ENCODE results near the gene OLFML2A. TPM values are rescaled to one million over a fixed set of nuclear protein-coding genes. Genes with fewer than 3 reads are reported as not detected.
"Not testable (repeated sequence)": the region's sequence is repeated elsewhere in the genome, so short reads cannot be mapped to it uniquely, and the experiment has no call there.

The OLFML2A gene
- total RNA-seq (2.6 and 3.4 TPM in 2 replicates), polyA plus RNA-seq (1.2 and 2.2 TPM in 2 replicates)

- no peaks in the 10 kb centered on the region for H3K9me2 ChIP-seq (replicated peaks; ENCODE audit: insufficient read depth)
- H3K27me3 ChIP-seq, result peaks cover 8% of the 10 kb centered on the region
- peak within 1 kb of the TSS; percentile 87 for H3K4me2 ChIP-seq
- peak; percentile 43 for TF ChIP-seq CTCF (IDR thresholded peaks at IDR 0.05; ENCODE audit: poor library complexity)
- TF ChIP-seq EZH2 (IDR thresholded peaks at IDR 0.05; ENCODE audit: borderline replicate concordance), result no peak
- H4K20me1 ChIP-seq (ENCODE audit: insufficient read depth, poor library complexity, severe bottlenecking), result no peaks in the 10 kb centered on the region
- H3K27ac ChIP-seq, result no peak within 1 kb of the TSS
- peaks cover 15% of the 10 kb centered on the region for H3K4me1 ChIP-seq (ENCODE audit: insufficient read depth)
- H3K36me3 ChIP-seq (replicated peaks; ENCODE audit: insufficient read depth, low read depth), result no peaks in the 10 kb centered on the region
- H2AFZ ChIP-seq, result peak within 1 kb of the TSS; percentile 52
- peak; percentile 63 for DNase-seq (ENCODE audit: low spot score)
- H3K4me3 ChIP-seq, result peak within 1 kb of the TSS; percentile 79
- WGBS (ENCODE audit: low lambda C conversion rate, missing lambda C conversion rate), result 4% methylated on average over 26 of the region's 87 CpGs
- H3K9me3 ChIP-seq (ENCODE audit: low read depth), result no peaks in the 10 kb centered on the region
- no peaks in the 10 kb centered on the region for H3K79me2 ChIP-seq
These were observed at the start of gene OLFML2A for GRCh38 chr9:124776954-124777648. TSS of gene OLFML2A (plus strand) at chr9:124777133. CDS start at chr9:124777271, 138 bp downstream.

GRCh38 chr9:124730772-124731171 is 46.2 kb upstream of the OLFML2A start:
- Histone ChIP-seq H3K4me1 (ENCODE audit: insufficient read depth) (peaks cover 8% of the 10 kb centered on the region), H4K20me1 (ENCODE audit: insufficient read depth, poor library complexity, severe bottlenecking) (no peaks in the 10 kb centered on the region), H3K27ac (no peak overlapping the region), H3K9me3 (ENCODE audit: low read depth) (no peaks in the 10 kb centered on the region), H2AFZ (no peak overlapping the region), H3K79me2 (peaks cover 3% of the 10 kb centered on the region), H3K27me3 (no peaks in the 10 kb centered on the region), H3K4me3 (no peak overlapping the region), H3K36me3 (replicated peaks; ENCODE audit: insufficient read depth, low read depth) (no peaks in the 10 kb centered on the region), H3K9me2 (replicated peaks; ENCODE audit: insufficient read depth) (no peaks in the 10 kb centered on the region), H3K4me2 (no peak overlapping the region)
- WGBS (ENCODE audit: low lambda C conversion rate, missing lambda C conversion rate), result 94% methylated on average over 2 of the region's 2 CpGs
- DNase-seq (ENCODE audit: low spot score), result no peak
- TF ChIP-seq EZH2 (IDR thresholded peaks at IDR 0.05; ENCODE audit: borderline replicate concordance) (no peak), CTCF (IDR thresholded peaks at IDR 0.05; ENCODE audit: poor library complexity) (no peak), EZH2phosphoT487 (IDR thresholded peaks at IDR 0.05; ENCODE audit: low read depth, severe bottlenecking, unreplicated experiment) (no peak)

GRCh38 chr9:124733964-124734740 is 42.8 kb upstream of the OLFML2A start:
- Histone ChIP-seq H3K27me3 (no peaks in the 10 kb centered on the region), H3K4me3 (no peak overlapping the region), H3K9me2 (replicated peaks; ENCODE audit: insufficient read depth) (no peaks in the 10 kb centered on the region), H3K79me2 (peaks cover 23% of the 10 kb centered on the region), H3K4me1 (ENCODE audit: insufficient read depth) (peaks cover 8% of the 10 kb centered on the region), H3K4me2 (peak overlapping the region; percentile 64), H3K36me3 (replicated peaks; ENCODE audit: insufficient read depth, low read depth) (no peaks in the 10 kb centered on the region), H4K20me1 (ENCODE audit: insufficient read depth, poor library complexity, severe bottlenecking) (no peaks in the 10 kb centered on the region), H2AFZ (peak overlapping the region; percentile 17), H3K27ac (peak overlapping the region; percentile 73), H3K9me3 (ENCODE audit: low read depth) (no peaks in the 10 kb centered on the region)
- TF ChIP-seq EZH2phosphoT487 (IDR thresholded peaks at IDR 0.05; ENCODE audit: low read depth, severe bottlenecking, unreplicated experiment) (no peak), CTCF (IDR thresholded peaks at IDR 0.05; ENCODE audit: poor library complexity) (no peak), EZH2 (IDR thresholded peaks at IDR 0.05; ENCODE audit: borderline replicate concordance) (no peak)
- WGBS (ENCODE audit: low lambda C conversion rate, missing lambda C conversion rate), result 66% methylated on average over 14 of the region's 14 CpGs
- DNase-seq (ENCODE audit: low spot score), result peak; percentile 41

GRCh38 chr9:124734741-124735083 is 42.2 kb upstream of the OLFML2A start:
- H3K4me2 ChIP-seq; DNase-seq (ENCODE audit: low spot score); H3K36me3 ChIP-seq (replicated peaks; ENCODE audit: insufficient read depth, low read depth); H3K4me1 ChIP-seq (ENCODE audit: insufficient read depth); H3K4me3 ChIP-seq; H3K27me3 ChIP-seq; H2AFZ ChIP-seq; H3K9me3 ChIP-seq (ENCODE audit: low read depth); H4K20me1 ChIP-seq (ENCODE audit: insufficient read depth, poor library complexity, severe bottlenecking); H3K9me2 ChIP-seq (replicated peaks; ENCODE audit: insufficient read depth): not testable (repeated sequence)
- WGBS (ENCODE audit: low lambda C conversion rate, missing lambda C conversion rate), result 91% methylated on average over 7 of the region's 7 CpGs
- Histone ChIP-seq H3K27ac (peak overlapping the region; percentile 73), H3K79me2 (peaks cover 27% of the 10 kb centered on the region)

Data from hepatocyte (in vitro differentiated cells).